ENCODE data around the gene KDF1. TPM values are rescaled to one million over a fixed set of nuclear protein-coding genes. Genes with fewer than 3 reads are reported as not detected.

The KDF1 gene
- total RNA-seq, 4 donors from 2014 or later, result 0.28 to 0.50 TPM; not detected in 2

- ATAC-seq (ENCODE audit: low FRiP score), result no peak
- TF ChIP-seq CTCF (IDR thresholded peaks at IDR 0.05), result no peak
- no peak for DNase-seq (ENCODE audit: low spot score)
Measured at GRCh38 chr1:26913754-26914619, 46.3 kb downstream of the KDF1 start, which contains the start of gene NR0B2. Gene NR0B2 (minus strand): TSS chr1:26913975. CDS start chr1:26913940, 35 bp downstream.

GRCh38 chr1:26913389-26913753 is 46.9 kb downstream of the KDF1 start:
- no peak for ATAC-seq (ENCODE audit: low FRiP score)
- TF ChIP-seq CTCF (IDR thresholded peaks at IDR 0.05), result no peak
- DNase-seq (ENCODE audit: low spot score), result no peak

- DNase-seq (ENCODE audit: low spot score) (no peak), ATAC-seq (ENCODE audit: low FRiP score) (no peak)
- no peak for TF ChIP-seq CTCF (IDR thresholded peaks at IDR 0.05)
Measured at GRCh38 chr1:26912147-26912490, 48.1 kb downstream of the KDF1 start.

GRCh38 chr1:26911399-26912146 is 48.7 kb downstream of the KDF1 start:
- TF ChIP-seq CTCF (IDR thresholded peaks at IDR 0.05), result no peak
- ATAC-seq (ENCODE audit: low FRiP score), result no peak
- DNase-seq (ENCODE audit: low spot score), result no peak

- ATAC-seq (ENCODE audit: low FRiP score) (no peak), DNase-seq (ENCODE audit: low spot score) (no peak)
- TF ChIP-seq CTCF (IDR thresholded peaks at IDR 0.05), result no peak
Measured at GRCh38 chr1:26910343-26911160, 49.7 kb downstream of the KDF1 start.

- TF ChIP-seq CTCF (IDR thresholded peaks at IDR 0.05), result no peak
- ATAC-seq (ENCODE audit: low FRiP score) (no peak), DNase-seq (ENCODE audit: low spot score) (no peak)
Measured at GRCh38 chr1:26909951-26910342, 50.3 kb downstream of the KDF1 start.

Data from omental fat pad (tissue), 4 donors.